C1 segment of cervical spinal cord (tissue), 14 donors: ENCODE measurements around the gene AZGP1.
"Not testable (repeated sequence)": the region's sequence is repeated elsewhere in the genome, so short reads cannot be mapped to it uniquely, and the experiment has no call there.

Experiments
- DNase-seq, 14 donors: peaks; one replicate each; lab custom pipeline; 2025; lab: John Stamatoyannopoulos, UW

Gene AZGP1

GRCh38 chr7:99975782-99976521, at the start of gene AZGP1:
Gene AZGP1, minus strand, starts transcription at chr7:99976031. Its CDS starts 11 bp downstream, at chr7:99976020.
- peak in 2 of 14 donors; percentile 3 to 47 for DNase-seq

- no peak for DNase-seq
Observed at GRCh38 chr7:100024020-100024619, 48.3 kb upstream of the AZGP1 start.

GRCh38 chr7:100023526-100023925, 47.7 kb upstream of the AZGP1 start:
- no peak for DNase-seq

GRCh38 chr7:100022621-100023020, 46.8 kb upstream of the AZGP1 start:
- DNase-seq: no peak

- DNase-seq: no peak
Observed at GRCh38 chr7:100021297-100021696, 45.5 kb upstream of the AZGP1 start.

- no peak for DNase-seq
Observed at GRCh38 chr7:100019908-100020307, 44.1 kb upstream of the AZGP1 start.

GRCh38 chr7:100017875-100018274, 42.0 kb upstream of the AZGP1 start:
- DNase-seq: no peak

- no peak for DNase-seq
Observed at GRCh38 chr7:100017300-100017699, 41.5 kb upstream of the AZGP1 start.

GRCh38 chr7:100016215-100016901, 40.5 kb upstream of the AZGP1 start:
- DNase-seq: peak in 10 of 14 donors; percentile 21 to 59 (median 39)

- DNase-seq: peak; percentile 25 to 89 (median 81)
Observed at GRCh38 chr7:100015232-100016214, 39.7 kb upstream of the AZGP1 start, which contains the start of gene ZKSCAN1. Gene ZKSCAN1, plus strand, starts transcription at chr7:100015596. Its CDS starts 7,911 bp downstream, at chr7:100023507.

- DNase-seq: no peak
Observed at GRCh38 chr7:100013328-100013676, 37.5 kb upstream of the AZGP1 start.

GRCh38 chr7:100012385-100013327, 36.8 kb upstream of the AZGP1 start:
- DNase-seq: not testable (repeated sequence)

- no peak for DNase-seq
Observed at GRCh38 chr7:100011516-100011915, 35.7 kb upstream of the AZGP1 start.

- DNase-seq: no peak
Observed at GRCh38 chr7:100010901-100011300, 35.1 kb upstream of the AZGP1 start.

- not testable (repeated sequence) for DNase-seq
Observed at GRCh38 chr7:100009952-100010351, 34.1 kb upstream of the AZGP1 start.

GRCh38 chr7:100008525-100008924, 32.7 kb upstream of the AZGP1 start:
- DNase-seq: no peak

- no peak for DNase-seq
Observed at GRCh38 chr7:100007887-100008286, 32.1 kb upstream of the AZGP1 start.

GRCh38 chr7:100003711-100004661, 28.2 kb upstream of the AZGP1 start:
- peak in 11 of 14 donors; percentile 17 to 76 (median 52) for DNase-seq

GRCh38 chr7:100000239-100000638, 24.4 kb upstream of the AZGP1 start:
- DNase-seq: no peak
